GM12865 (cell line): Measurements from ENCODE around the gene CALM3.

Source experiments
- DNase-seq: peaks from one replicate; pipeline ENCODE4 v3.0.0; 2010; ENCODE audit warnings: low read depth
- H3K4me3 ChIP-seq: 2 replicates; pipeline ENCODE4 v1.5.1; 2011; ENCODE audit warnings: mild to moderate bottlenecking, low read depth, low read length, control low read depth
- CTCF ChIP-seq: IDR thresholded peaks from 2 replicates; pipeline ENCODE4 v1.5.1; 2011; ENCODE audit warnings: low read length, control low read depth, low read depth, inconsistent platforms; ENCODE audit not compliant: insufficient read depth; ENCODE audit errors: missing control alignments

Gene CALM3

GRCh38 chr19:46580247-46580646 is 20.9 kb upstream of the CALM3 start:
- no peak for TF ChIP-seq CTCF
- no peak overlapping the region for H3K4me3 ChIP-seq
- no peak for DNase-seq

- TF ChIP-seq CTCF = no peak
- no peak for DNase-seq
These were observed 15.6 kb upstream of the CALM3 start for GRCh38 chr19:46585539-46585938.

GRCh38 chr19:46586294-46586693 is 14.8 kb upstream of the CALM3 start:
- no peak for DNase-seq
- no peak overlapping the region for H3K4me3 ChIP-seq
- no peak for TF ChIP-seq CTCF

More at GRCh38 chr19:46585539-46585938, 15.6 kb upstream of the CALM3 start:
- H3K4me3 ChIP-seq = no peak overlapping the region

- no peak for DNase-seq
- no peak for TF ChIP-seq CTCF
- no peak overlapping the region for H3K4me3 ChIP-seq
These were observed 13.3 kb upstream of the CALM3 start for GRCh38 chr19:46587861-46588260.

DNA sequence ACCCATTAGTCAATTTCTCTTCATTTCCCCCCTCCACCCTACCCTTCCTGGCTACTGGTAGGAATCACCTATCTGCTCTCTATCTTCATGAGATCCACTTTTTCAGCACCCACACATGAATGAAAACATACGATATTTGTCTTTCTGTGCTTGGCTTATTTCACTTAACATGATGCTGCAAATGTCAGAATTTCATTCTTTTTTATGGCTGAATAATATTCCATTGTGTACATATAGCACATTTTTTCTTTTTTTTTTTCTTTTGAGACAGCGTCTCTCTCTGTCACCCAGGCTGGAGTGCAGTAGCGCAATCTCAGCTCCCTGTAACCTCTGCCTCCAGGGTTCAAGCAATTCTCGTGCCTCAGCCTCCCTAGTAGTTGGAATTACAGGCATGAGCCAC is 9.9 kb upstream of the CALM3 start:
- no peak for TF ChIP-seq CTCF
- DNase-seq = no peak

DNA sequence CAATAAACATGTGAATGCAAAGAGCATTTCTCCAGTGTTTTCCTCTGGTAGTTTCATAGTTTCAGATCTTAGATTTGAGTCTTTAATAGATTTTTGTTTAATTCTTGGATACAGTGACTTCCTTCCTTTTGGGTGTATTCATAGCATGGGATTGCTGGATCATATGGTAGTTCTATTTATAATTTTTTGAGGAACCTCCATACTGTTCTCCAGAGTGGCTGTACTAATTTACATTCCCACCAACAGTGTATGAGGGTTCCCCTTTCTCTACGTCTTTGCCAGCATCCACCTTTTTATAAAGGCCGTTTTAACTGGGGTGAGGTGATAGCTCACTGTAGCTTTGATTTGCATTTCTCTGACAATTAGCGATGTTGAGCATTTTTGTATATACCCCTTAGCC is 9.3 kb upstream of the CALM3 start:
- DNase-seq = no peak

More for the DNA sequence above, 9.9 kb upstream of the CALM3 start:
- no peak overlapping the region for H3K4me3 ChIP-seq

DNA sequence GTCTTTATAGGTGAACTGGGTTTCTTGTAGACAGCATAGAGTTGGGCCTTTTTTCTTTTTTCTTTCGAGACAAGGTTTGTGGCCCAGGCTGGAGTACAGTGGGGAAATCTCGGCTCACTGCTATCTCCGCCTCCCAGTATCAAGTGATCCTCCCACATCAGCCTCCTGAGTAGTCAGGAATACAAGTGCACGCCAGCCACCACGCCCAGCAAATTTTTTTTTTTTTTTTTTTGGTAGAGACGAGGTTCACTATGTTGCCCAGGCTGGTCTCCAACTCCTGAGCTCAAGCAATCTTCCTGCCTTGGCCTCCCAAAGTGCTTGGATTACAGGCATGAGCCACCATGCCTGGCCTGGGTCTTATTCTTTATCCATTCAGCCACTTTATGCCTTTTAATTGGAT is 5.1 kb upstream of the CALM3 start:
- no peak for DNase-seq
- no peak for TF ChIP-seq CTCF
- H3K4me3 ChIP-seq = no peak overlapping the region

More for the DNA sequence above, 9.3 kb upstream of the CALM3 start:
- no peak for TF ChIP-seq CTCF
- H3K4me3 ChIP-seq = no peak overlapping the region
